Activated naive CD4-positive, alpha-beta T cell treated with anti-CD3 and anti-CD28 coated beads, Interleukin-2, amount 50 U/mL, for 16 hours (primary cell): ENCODE measurements around the gene AOPEP.

ENCODE experiments used
- DNase-seq: peaks from one replicate; pipeline ENCODE4 v3.0.0-alpha.2; 2020

Gene AOPEP

GRCh38 chr9:95090023-95090791 is 363.7 kb downstream of the AOPEP start:
- DNase-seq = no peak

GRCh38 chr9:95090871-95091577 is 364.5 kb downstream of the AOPEP start:
- DNase-seq = no peak

GRCh38 chr9:95091601-95092261 is 365.2 kb downstream of the AOPEP start:
- DNase-seq = no peak

- DNase-seq = no peak
Observed at GRCh38 chr9:95092262-95093072, 366.0 kb downstream of the AOPEP start.

DNA sequence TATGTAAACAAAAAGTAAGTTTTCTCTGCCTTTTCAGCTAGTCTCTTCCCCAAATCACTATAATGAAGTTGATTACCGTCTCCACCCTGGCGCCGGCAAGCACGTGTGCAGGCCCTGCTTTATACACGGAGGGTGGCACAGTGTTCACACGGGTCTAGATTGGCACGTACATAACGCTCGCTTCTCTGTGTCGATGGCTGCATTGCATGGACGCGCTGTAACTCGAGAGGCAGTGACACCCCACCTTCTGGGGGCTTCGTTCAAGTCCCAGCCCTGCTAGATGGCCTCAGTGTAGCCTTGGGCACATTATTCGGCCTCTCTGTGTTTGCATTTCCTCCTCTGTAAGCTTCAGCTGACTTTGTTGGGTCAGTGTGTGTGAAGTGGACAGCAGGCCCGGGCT is 367.1 kb downstream of the AOPEP start:
- no peak for DNase-seq

- DNase-seq = no peak
Observed at GRCh38 chr9:95094002-95094401, 367.5 kb downstream of the AOPEP start.

- no peak for DNase-seq
Observed at GRCh38 chr9:95095641-95096355, 369.3 kb downstream of the AOPEP start.

DNA sequence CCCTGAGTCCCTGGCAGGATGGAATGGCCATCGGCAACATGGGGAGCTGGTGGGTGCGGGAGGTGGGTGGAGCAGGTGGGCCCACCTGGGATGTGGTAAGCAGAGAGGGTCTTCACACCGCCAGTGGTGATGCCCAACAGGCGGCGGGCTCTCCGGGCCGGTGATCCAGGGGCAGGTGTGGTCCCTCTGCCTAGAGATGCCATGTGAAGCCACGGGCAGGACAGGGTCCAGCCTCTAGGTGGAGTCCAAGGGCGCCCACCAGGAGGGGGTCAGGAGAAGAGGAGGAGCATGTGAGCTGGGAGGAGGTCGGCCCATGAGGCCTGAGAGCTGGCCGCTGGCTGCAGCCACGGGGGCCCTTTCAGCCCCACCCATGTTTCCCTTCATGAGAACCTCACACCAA is 369.9 kb downstream of the AOPEP start:
- no peak for DNase-seq

DNA sequence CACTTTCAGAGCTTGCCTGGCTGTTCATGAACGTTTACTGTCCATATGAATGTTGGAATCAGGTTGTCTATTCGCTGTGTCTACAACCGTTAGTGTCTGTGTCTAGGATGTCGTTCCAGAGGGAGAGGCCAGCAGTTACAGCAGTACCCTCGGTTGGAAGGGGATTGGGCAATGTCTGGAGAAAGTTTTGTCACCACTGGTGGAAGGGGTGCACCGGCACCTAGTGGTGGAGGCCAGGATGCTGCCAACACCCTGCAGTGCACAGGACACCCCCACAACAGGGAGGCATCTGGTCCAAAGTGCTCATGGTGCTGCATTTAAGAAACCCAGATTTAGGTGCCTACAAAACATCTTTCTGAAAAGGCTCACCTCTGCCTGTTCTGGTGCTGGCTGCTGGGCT is 370.3 kb downstream of the AOPEP start:
- no peak for DNase-seq

DNA sequence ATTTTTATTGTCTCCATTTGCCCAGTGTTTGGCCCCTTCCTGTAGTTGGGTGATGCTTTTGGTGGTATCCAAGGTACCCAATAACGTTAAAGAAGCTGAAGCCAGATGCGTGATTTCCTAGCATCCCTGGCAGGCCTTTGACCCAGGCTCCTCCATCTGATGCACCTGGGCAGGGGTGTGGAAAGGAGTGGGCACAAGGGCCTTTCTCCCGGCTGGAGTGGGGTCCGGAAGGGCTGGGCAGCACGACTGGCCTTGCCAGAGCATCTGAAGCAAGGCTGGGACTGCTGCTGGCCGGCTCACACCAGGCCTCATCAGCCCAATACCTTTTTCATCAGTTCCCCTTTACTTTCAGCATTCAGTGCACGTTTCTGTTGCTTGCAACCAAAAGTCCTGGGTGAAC is 370.8 kb downstream of the AOPEP start:
- DNase-seq = no peak

- no peak for DNase-seq
Observed at GRCh38 chr9:95098391-95098921, 372.0 kb downstream of the AOPEP start.

DNA sequence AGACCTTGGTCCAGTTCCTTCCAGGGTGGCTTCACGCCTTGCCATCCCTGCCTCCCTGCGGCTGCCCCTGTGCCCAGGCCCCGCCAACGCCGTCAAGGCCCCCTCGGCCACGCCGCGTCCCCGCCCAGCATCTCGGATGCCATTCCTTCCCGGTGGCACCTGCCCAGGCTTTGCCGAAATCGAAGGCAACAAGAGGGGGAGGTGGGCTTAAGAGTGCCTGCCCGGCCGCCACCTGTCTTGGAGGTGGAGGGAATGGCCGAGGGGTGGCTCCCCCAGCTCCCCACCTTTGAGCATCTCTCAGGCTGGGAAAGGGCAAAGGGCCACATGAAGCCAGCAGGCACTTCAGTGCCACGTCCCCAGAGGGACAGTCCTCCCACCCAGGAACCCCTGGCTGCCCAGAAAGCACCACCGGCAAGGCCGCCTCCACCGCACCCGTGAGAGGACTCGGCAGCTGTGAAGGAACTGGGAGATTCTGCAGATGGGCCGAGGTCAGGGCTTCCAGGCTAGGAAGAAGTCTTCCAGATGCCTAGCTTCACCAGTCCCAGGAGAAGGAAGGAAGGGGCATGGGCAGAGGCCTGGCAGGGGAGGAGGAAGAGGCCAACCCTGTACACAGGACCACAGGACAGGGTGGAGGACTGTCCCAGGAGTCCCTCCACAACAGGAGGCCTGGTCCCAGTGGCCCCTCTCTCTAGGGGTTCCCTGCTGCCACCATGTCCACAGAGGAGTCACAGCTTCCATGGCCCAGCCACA is 373.0 kb downstream of the AOPEP start:
- no peak for DNase-seq

DNA sequence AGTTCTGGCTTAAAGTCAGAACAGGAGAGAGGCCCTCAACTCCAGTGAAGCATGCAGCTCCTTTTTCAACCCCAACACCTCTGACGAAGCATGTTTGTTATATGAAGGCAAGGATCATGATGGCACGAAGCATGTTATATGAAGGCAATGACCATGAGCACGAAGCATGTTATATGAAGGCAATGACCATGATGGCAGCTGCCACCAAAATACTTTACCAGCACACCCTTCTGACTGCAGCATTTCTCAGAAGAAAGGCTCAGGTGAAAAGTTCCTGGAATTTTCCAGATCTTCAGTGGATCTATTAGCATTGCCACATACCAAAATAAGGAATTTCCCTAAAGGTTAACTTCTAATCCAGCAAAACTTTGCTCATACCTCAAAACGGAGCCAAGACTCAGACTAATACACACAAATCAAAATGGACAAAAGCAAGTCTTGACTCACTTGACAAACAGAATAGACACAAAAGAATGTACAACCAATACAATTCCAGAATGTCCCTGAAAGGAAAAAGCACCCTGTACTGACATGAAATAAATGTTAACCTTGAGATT is 373.6 kb downstream of the AOPEP start:
- DNase-seq = no peak

DNA sequence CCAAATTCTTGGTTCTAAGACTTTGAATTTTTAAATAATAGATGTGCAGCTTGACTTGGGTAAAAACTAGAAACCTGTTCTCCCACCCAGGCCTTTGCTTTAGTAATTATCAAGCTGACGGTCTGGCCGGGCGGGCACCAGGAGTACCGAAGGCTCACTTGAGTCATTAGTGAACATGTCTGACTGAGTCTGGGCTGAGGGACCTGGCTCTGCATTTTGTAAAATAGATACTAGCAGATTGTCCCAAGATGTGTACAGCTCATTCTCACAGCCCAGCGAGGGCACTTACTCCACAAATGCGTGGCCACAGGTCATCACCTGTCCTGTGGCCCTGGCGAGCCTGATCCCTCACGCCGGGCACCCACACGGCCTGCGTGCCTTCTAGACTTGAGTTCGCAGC is 374.8 kb downstream of the AOPEP start:
- DNase-seq = no peak

- no peak for DNase-seq
Observed at GRCh38 chr9:95102001-95102433, 375.5 kb downstream of the AOPEP start.

DNA sequence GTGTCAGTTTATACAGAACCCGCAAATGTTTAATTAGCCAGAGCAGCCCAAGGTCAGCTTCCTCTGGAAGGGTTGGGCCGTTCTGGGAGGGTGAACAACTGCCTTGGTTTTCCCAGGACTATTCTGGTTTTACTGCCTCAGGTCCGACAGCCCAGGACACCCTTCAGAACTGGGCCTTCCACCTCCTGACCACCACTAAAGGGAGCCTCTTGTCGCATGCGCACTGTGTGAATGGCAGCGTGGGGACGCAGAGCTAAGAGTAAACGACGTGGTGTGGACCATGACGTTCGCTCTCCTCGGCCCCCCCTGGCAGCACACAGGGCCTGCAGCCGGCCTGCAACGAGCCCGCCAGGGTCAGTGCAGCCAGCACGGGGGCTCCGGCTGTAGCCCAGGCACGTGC is 376.1 kb downstream of the AOPEP start:
- no peak for DNase-seq

GRCh38 chr9:95103281-95103771 is 376.8 kb downstream of the AOPEP start:
- DNase-seq = no peak

- DNase-seq = no peak
Observed at GRCh38 chr9:95103871-95104580, 377.5 kb downstream of the AOPEP start.

GRCh38 chr9:95104581-95104960 is 378.1 kb downstream of the AOPEP start:
- no peak for DNase-seq

- DNase-seq = no peak
Observed at GRCh38 chr9:95104980-95105379, 378.5 kb downstream of the AOPEP start.
